HG03378 (cell line): ENCODE measurements around the gene ERMARD.
A peak's percentile ranks its signal among the peaks of the same experiment; 100 is the strongest.

ENCODE experiments used
- ATAC-seq: cut with Tn5 transposase; IDR thresholded peaks from one replicate; pipeline ENCODE4 v1.9.1; 2021; ENCODE audit warnings: mild to moderate bottlenecking, moderate library complexity; ENCODE audit not compliant: unreplicated experiment

The ERMARD gene

DNA sequence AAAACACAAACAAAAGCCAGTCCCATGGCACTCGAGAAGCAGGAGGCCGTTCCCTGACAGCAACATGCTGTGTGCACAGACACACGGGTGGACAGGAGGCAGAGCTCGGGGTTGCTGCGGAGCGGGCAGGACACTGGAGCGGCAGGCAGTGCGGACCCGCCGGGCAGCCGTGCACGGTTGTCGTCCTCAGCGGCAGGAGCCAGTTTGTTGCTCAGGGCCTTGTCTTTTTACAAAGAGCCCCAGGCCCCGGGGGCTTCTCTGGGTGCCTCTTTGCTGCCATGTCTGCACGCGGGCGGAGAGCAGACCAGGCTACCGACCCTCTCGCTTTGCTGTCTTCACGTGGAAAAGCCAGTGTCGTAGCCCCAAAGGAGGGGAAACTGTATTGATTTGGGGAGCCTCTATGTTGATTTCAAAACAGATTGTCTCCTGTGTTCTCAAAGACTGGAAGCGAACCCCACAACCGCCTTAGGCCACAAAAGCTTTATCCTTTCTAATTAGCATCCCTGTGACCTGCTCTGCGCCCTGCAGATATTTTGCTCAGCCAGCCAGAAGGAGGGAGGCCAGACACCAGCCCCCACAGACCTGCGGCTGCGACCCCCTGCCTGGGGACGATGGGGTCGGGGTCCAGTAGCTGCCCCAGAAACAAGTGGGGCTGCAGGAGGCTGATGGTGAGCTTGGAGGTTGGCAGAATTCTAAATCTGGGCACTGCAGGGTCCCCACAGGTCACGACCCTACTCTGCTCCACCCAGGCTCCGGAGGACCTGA lies 50.2 kb downstream of the ERMARD start:
- ATAC-seq = no peak

DNA sequence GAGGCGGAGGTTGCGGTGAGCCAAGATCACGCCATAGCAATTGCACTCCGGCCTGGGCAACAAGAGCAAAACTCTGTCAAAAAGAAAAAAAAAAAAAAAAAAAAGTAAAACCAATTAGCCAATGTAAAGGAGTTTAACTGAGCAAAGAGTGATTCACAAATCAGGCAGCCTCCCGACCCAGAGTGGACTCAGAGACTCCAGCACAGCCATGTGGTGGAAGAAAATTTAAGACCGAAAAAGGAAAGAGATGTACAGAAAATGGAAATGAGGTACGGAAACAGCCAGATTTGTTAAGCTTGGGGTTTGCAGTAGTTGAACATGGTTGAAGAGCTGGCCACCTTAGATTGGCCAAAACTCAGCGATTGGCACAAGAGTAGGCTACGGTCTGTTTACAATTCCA lies 51.4 kb downstream of the ERMARD start:
- no peak for ATAC-seq

DNA sequence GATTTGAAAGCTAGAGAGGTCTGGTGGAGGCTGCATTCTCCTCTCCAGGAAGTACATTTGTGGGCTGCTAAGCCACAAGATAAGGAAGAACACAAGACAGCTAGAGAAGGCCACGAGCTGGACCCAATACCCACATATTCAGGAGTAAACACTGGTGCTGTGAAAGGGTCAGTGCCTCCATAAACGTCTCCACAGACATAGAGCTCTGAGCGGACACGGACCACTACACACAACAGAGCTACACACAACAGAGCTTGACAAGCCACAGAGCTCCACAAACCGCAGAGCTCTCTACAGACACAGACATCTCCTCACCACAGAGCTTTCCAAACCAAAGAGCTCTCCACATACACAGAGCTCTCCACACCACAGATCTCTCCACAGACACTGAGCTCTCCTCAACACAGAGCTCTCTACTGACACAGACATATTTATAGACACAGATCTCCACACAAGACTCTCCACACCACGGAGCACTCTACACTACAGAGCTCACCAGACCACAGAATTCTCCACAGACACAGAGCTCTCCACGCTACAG lies 51.9 kb downstream of the ERMARD start:
- peak; percentile 43 for ATAC-seq

DNA sequence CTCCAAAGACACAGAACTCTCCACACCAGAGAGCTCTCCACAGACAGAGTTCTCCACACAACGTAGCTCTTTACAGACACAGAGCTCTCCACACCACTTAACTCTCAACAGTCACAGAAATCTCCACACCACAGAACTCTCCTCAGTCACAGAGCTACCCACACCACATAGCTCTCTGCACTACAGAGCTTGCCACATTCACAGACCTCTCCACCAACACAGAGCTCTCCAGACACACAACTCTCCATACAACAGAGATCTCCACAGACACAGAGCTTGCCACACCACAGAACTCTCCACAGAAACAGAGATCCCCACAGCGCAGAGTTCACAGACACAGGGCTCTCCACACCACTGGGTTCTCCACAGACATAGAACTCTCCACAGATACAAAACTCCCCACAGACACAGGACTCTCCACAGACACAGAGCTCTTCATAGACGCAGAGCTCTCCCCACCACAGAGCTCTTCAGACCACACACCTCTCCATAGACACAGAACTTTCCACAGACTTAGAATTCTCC lies 52.5 kb downstream of the ERMARD start:
- ATAC-seq = peak; percentile 25

DNA sequence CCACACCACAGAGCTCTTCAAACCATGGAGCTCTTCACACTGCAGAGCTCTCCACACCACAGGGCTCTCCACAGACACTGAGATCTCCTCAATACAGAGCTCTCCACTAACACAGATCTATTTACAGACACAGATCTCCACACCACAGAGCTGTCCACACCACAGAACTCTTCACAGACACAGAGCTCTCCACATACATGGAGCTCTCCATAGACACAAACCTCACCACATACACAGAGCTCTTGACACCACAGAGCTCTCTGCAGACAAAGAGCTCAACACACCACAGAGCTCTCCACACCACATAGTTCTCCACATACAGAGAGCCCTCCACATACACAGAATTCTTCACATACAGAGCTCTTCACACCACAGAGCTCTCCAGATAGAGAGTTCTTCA lies 53.0 kb downstream of the ERMARD start:
- no peak for ATAC-seq

DNA sequence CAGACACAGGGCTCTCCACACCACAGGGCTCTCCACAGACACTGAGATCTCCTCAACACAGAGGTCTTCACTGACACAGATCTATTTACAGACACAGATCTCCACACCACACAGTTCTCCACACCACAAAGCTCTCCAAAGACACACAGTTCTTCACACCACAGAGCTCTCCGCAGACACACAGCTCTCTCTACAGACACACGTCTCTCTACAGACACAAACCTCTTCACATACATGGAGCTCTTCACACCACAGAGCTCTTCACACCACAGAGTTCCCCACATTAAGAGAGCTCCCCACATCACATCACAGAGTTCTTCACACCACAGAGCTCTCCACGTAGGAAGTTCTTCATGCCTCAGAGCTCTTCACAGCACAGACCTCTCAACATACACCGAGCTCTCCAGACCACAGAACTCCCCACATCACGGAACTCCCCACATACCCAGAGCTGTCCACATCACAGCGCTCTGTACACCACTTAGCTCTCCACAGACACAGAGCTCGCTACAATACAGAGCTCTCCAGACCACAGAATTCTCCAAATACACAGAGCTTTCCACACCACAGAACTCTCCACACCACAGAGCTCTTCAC lies 53.9 kb downstream of the ERMARD start:
- ATAC-seq = no peak

DNA sequence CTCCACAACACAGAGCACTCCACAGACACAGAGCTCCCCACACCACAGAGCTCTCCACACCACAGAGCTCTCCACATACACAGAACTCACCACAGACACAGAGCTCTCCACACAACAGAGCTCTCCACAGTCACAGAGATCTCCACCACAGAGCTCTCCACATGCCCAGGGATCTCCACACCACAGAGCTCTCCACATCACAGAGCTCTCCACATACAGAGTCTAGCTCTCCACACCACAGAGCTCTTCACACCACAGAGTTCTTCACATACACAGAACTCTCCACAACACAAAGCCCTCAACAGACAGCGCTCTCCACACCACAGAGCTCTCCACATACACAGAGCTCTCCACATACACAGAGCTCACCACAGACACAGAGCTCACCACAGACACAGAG lies 55.3 kb downstream of the ERMARD start:
- no peak for ATAC-seq

DNA sequence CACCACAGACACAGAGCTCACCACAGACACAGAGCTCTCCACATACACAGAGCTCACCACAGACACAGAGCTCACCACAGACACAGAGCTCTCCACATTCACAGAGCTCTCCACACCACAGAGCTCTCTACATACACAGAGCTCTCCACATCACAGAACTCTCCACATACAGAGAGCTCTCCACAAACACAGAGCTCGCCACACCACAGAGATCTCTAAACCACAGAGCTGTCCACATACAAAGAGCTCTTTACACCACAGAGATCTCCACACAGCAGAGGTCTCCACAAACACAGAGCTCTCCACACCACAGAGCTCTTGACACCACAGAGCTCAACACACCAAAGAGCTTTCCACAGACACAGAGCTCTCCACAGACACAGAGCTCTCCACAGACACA lies 55.8 kb downstream of the ERMARD start:
- no peak for ATAC-seq

DNA sequence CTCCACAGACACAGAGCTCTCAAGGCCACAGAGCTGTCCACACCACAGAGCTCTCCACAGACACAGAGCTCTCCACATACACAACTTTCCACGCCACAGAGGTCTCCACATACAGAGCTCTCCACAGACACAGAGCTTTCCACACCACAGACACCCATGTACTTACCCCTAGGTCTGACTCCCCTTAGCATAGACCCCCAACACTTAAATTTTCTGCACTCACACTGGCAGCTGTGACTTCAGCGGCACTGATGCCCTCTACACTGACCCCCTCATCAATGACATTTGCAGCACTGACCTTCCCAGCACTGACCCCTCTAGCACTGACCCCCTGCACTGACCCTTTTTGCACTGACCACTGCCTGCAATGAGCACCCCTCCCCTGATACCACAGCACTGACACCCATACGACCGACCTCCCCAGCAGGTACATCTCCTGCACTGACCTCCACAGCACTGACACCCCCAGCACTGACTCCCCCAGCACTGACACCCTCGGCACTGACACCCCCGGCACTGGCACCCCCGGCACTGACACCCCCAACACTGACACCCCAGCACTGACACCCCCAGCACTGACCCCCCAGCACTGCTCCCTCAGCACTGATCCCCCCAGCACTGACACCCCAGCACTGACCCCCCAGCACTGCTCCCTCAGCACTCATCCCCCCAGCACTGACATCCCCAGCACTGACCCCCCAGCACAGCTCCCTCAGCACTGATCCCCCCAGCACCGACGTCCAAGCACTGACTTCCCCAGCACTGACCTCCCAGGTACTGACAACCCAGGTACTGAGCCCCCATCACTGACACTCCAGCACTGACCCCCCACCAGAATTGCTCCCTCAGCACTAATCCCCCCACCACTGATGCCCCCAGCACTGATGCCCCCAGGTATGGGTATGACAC lies 56.5 kb downstream of the ERMARD start:
- no peak for ATAC-seq

DNA sequence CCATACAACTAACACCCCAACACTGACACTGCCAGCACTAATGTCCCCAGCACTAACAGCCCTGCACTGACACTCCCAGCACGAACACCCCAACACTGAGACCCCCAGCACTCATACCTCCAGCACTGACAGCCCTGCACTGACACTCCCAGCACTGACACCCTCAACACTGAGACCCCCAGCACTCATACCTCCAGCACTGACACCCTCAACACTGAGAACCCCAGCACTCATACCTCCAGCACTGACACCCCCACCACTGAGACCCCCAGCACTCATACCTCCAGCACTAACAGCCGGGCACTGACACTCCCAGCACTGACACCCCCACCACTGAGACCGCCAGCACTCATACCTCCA lies 57.2 kb downstream of the ERMARD start:
- ATAC-seq = no peak

DNA sequence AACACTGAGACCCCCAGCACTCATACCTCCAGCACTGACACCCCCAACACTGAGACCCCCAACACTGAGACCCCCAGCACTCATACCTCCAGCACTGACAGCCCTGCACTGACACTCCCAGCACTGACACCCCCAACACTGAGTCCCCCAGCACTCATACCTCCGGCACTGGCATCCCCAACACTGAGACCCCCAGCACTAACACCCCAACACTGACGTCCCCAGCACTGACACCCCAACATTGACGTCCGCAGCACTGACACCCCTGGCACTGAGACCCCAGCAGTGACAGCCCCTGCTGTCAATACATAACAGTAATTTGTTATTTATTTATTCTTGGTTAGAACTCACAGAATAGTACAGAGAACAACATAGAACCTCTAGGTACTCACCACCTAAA lies 58.0 kb downstream of the ERMARD start:
- no peak for ATAC-seq

DNA sequence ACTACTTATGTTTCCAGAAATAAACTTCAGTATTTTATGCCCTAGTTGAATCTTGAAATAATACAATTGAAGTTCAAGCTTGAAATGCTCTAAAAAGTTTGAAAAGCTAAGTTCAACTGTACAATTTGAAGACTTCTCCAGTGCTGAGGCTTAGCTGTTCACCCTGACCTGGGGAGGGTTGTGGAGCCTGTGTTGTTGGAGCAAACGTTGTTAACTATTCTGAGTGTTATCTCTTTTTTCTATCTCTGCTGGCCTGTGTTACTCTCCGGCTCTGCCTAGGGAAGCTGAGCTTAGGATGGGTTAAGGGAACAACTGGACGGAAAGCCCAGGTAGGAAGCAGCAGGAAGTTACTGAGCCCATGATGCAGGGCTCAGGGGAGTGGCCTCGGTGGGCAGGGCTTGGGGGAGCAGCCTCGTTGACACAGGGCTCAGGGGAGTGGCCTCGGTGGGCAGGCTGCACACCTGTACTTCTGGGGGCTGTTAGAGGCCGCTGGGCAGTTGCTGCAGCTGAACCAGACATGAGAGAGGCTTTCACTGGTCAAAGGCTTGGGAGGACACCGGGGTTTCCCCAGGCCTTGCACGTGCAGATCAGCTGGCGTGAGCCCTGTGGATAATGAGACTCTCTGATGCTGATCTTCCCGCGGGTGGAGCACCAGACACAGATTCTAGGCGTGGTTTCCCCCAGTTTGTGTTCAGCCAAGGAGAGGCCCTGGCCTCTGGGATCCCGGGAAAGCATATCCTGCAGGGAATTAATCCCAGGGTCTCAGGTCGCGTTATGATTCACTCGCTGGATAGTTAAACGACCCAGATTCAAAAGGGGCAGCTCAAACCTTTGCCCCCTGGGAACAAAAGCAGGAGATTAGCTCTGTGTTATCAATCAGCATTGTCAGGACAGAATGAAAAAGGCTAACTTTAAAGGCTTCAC lies 58.9 kb downstream of the ERMARD start:
- no peak for ATAC-seq

DNA sequence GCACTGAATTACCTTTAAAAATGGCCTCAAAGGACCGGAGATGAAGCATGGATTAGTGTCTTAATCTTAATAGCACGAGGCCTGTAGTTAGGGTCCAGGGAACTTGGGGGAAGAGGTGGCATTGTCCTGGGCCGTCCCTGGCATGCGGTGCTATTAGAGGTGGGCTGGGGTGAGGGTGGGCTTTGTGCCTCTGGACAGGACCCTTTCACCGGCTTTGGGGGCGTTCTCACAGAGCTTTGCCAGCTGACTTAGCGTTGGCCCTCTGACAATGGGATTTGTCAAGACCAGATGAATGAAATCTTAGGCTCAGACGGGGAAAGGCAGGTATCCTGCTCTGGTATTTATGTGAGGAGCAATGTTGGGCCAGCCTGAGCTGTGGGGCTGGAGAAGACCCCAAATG lies 59.6 kb downstream of the ERMARD start:
- no peak for ATAC-seq

DNA sequence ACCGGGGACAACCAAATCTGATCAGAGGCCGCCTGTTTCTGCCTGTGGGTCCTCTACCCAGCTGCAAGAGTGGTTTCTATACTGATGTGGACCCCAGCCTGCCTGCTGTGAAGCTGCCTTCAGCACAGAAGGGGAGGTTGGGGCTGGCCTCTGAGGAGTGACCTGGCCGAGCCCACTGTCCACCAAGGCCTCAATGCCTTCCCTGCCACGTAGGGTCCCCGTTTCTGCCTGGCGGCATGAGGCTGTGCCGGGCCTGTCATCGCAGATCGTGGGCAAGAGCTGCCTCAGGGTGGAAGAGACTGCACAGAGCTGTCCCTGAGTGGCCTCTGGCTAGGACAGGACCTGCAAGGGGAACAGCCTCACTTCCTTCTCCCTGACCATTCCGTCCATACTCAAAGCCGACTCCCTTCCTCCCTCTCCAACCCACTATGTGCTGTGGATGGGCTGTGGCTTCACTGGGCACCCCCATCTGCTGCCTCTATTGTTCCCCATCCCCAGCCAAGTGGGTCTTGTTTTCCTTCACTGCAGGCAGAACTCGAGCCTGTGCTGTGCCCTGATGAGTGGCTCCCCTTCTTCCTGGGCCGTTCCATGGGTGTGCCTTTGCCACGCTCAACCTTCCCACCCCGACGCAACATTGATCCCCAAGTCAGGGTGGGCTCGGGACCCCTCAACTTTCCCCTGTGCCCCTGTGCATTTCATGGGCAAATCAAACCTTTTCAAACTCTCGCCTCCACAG lies 60.3 kb downstream of the ERMARD start:
- ATAC-seq = no peak

DNA sequence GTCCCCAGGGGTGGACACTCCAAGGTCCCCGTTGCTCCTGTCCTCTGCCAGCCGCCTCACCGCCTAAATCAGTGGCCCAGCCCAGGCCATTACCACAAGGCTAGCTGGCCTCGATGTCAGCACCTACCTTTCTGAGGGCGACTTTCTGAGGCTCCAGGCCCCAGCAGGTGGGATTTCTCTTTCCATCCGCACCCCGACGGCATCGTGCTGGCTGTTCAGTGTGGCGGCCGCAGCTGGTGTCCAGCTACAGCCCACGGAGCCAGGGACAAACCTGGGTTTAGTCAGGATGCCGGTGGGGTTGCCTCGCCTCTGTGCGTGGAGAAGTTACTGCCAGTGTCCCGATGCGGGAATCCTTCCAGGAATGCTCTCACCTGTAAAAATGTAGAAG lies 60.8 kb downstream of the ERMARD start:
- ATAC-seq = no peak

DNA sequence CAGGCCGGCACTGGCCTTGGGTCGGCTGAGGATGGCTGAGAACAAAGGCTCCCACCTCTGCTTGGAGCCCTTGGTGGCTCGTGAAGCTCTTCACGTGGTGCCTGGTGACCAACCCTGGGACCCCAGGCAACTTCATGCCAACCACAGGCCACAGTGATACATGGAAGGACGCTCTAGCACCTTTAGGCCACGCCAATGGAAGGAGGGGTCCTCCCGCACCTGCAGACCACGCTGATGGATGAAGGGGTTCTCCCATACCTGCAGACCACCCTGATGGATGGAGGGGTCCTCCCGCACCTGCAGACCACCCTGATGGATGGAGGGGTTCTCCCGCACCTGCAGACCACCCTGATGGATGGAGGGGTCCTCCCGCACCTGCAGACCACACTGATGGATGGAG lies 62.5 kb downstream of the ERMARD start:
- no peak for ATAC-seq

DNA sequence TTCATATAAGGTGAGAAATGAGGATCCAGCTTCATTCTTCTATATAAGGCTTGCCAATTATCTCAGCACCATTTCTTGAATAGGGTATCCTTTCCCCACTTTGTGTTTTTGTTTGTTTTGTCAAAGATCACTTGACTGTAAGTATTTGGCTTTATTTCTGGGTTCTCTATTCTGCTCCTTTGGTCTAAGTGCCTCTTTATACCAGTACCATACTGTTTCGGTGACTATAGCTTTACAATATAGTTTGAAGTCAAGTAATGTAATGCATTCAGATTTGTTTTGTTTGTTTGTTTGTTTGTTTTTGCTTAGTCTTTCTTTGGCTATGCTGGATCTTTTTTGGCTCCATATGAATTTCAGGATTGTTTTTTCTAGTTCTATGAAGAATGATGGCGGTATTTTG lies 64.6 kb downstream of the ERMARD start:
- ATAC-seq = no peak

DNA sequence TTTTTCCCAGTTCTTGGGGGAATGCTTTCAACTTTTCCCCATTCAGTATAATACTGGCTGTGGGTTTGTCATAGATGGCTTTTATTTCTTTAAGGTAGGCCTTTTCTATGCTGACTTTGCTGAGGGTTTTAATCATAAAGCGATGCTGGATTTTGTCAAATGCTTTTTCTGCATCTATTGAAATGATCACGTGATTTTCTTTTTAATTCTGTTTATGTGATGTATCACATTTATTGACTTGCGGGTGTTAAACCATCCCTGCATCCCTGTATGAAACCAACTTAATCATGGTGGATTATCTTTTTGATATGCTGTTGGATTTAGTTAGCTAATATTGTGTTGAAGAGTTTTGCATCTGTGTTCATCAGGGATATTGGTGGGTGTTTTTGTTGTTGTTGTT lies 65.6 kb downstream of the ERMARD start:
- ATAC-seq = no peak

DNA sequence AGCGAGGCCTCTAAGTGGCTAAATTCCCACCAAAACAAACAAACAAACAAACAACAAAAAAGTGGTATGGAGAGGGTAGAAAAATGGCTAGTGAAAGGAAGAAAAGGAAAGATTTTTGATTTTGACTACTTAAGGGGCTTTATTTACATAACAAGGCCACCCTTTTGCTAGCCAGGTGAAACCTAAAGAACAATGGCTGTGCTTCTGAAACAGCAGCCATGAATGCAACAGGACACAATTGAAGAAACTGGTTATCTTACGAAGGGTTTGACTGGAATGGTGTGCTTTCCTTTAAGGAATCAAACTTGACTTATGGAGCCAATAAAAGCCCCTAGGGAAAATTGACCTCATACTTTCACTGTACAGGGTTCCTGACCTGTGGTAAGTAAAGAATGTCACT lies 68.9 kb downstream of the ERMARD start:
- no peak for ATAC-seq

DNA sequence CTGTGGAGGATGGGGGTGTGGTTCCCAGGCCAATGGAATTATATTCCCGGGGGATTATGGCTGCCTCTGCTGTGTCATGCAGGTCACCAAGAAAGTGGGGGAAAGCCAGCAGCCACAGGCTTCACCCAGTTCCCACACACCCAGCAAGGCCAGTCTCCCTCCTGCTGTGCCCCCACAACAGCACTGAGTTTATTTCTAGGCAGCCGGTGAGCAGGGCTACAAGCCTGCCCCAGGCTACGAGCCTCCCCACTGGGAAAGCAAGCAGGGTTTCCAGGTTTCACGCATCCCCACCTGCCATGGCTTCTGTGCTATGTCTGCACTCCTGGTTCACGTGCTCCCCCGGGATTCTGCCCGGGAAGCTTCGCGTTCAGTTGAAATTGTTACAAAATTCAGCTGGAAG lies 72.6 kb downstream of the ERMARD start:
- ATAC-seq = no peak
